Stimulated activated CD8-positive, alpha-beta memory T cell treated with anti-CD3 and anti-CD28 coated beads, Interleukin-12 subunit alpha, Interleukin-12 subunit beta, amount 100 ng/mL, for 4 hours (primary cell): ENCODE measurements around the gene CEP20.

Experiments
- DNase-seq: peaks from one replicate; pipeline ENCODE4 v3.0.0-alpha.2; 2020; ENCODE audit warnings: low read depth

The CEP20 gene

GRCh38 chr16:15897834-15898254 is 9.4 kb upstream of the CEP20 start:
- no peak for DNase-seq

GRCh38 chr16:15897121-15897780 is 8.8 kb upstream of the CEP20 start:
- DNase-seq = no peak

GRCh38 chr16:15894571-15895374 is 6.4 kb upstream of the CEP20 start:
- no peak for DNase-seq

GRCh38 chr16:15891508-15891907 is 3.1 kb upstream of the CEP20 start:
- DNase-seq = no peak

GRCh38 chr16:15887283-15887682 is 1.1 kb downstream of the CEP20 start:
- DNase-seq = no peak

GRCh38 chr16:15886078-15886477 is 2.3 kb downstream of the CEP20 start:
- no peak for DNase-seq

GRCh38 chr16:15885560-15886001 is 2.8 kb downstream of the CEP20 start:
- DNase-seq = no peak

GRCh38 chr16:15882563-15882962 is 5.8 kb downstream of the CEP20 start:
- no peak for DNase-seq

GRCh38 chr16:15881794-15882379 is 6.5 kb downstream of the CEP20 start:
- DNase-seq = no peak

GRCh38 chr16:15880434-15881308 is 7.7 kb downstream of the CEP20 start:
- DNase-seq = no peak

- no peak for DNase-seq
Measured at GRCh38 chr16:15879255-15879811, 9.1 kb downstream of the CEP20 start.

- DNase-seq = no peak
Measured at GRCh38 chr16:15876503-15876902, 11.9 kb downstream of the CEP20 start.

GRCh38 chr16:15874745-15875314 is 13.6 kb downstream of the CEP20 start:
- DNase-seq = no peak

GRCh38 chr16:15873737-15874136 is 14.7 kb downstream of the CEP20 start:
- DNase-seq = no peak

- DNase-seq = no peak
Measured at GRCh38 chr16:15873301-15873700, 15.1 kb downstream of the CEP20 start.

- no peak for DNase-seq
Measured at GRCh38 chr16:15870011-15870410, 18.4 kb downstream of the CEP20 start.

- no peak for DNase-seq
Measured at GRCh38 chr16:15866451-15866850, 22.0 kb downstream of the CEP20 start.

GRCh38 chr16:15865742-15866141 is 22.7 kb downstream of the CEP20 start:
- no peak for DNase-seq

- no peak for DNase-seq
Measured at GRCh38 chr16:15864939-15865338, 23.5 kb downstream of the CEP20 start.

- DNase-seq = no peak
Measured at GRCh38 chr16:15861996-15862395, 26.4 kb downstream of the CEP20 start.

- DNase-seq = no peak
Measured at GRCh38 chr16:15858921-15859668, 29.3 kb downstream of the CEP20 start.
